Effector memory CD4-positive, alpha-beta T cell (primary cell): Measurements from ENCODE around the gene SCCPDH.
"Not testable (repeated sequence)": the region's sequence is repeated elsewhere in the genome, so short reads cannot be mapped to it uniquely, and the experiment has no call there.

Source experiments
- DNase-seq, 3 donors: peaks; one replicate each; pipeline ENCODE4 v3.0.0-alpha.2; 2020
- H3K27ac ChIP-seq: 2 replicates; pipeline ENCODE4 v1.7.0; 2013; ENCODE audit warnings: mild to moderate bottlenecking, low read length, moderate library complexity; ENCODE audit not compliant: insufficient read depth, poor library complexity, severe bottlenecking
- H3K27me3 ChIP-seq: replicated peaks from 2 replicates; pipeline ENCODE4 v1.7.0; 2013; ENCODE audit warnings: mild to moderate bottlenecking, low read length; ENCODE audit not compliant: insufficient read depth, control insufficient read depth, poor library complexity, severe bottlenecking
- H3K36me3 ChIP-seq: 2 replicates; pipeline ENCODE4 v1.7.0; 2013; ENCODE audit warnings: mild to moderate bottlenecking, low read length, moderate library complexity; ENCODE audit not compliant: control insufficient read depth, insufficient read depth
- H3K4me1 ChIP-seq: 2 replicates; pipeline ENCODE4 v1.7.0; 2013; ENCODE audit warnings: low read length, mild to moderate bottlenecking; ENCODE audit not compliant: control insufficient read depth, insufficient read depth, poor library complexity, severe bottlenecking
- H3K4me3 ChIP-seq: 2 replicates; pipeline ENCODE4 v1.7.0; 2013; ENCODE audit warnings: low read length, low read depth, mild to moderate bottlenecking; ENCODE audit not compliant: insufficient read depth, poor library complexity, severe bottlenecking
- H3K9me3 ChIP-seq: 2 replicates; pipeline ENCODE4 v1.7.0; 2013; ENCODE audit warnings: mild to moderate bottlenecking, low read length, moderate library complexity; ENCODE audit not compliant: control insufficient read depth

Gene SCCPDH

GRCh38 chr1:246811985-246812384 is 87.8 kb downstream of the SCCPDH start:
- Histone ChIP-seq H3K9me3 (no peaks in the 10 kb centered on the region), H3K4me3 (no peak overlapping the region), H3K27me3 (no peaks in the 10 kb centered on the region), H3K27ac (no peak overlapping the region), H3K4me1 (no peaks in the 10 kb centered on the region), H3K36me3 (no peaks in the 10 kb centered on the region)
- DNase-seq = no peak

GRCh38 chr1:246813325-246813724 is 89.1 kb downstream of the SCCPDH start:
- H3K4me1 ChIP-seq, H3K4me3 ChIP-seq, H3K27ac ChIP-seq, H3K9me3 ChIP-seq, H3K36me3 ChIP-seq, H3K27me3 ChIP-seq, DNase-seq: not testable (repeated sequence)

GRCh38 chr1:246814890-246815289 is 90.7 kb downstream of the SCCPDH start:
- Histone ChIP-seq H3K9me3 (no peaks in the 10 kb centered on the region), H3K4me3 (no peak overlapping the region), H3K4me1 (no peaks in the 10 kb centered on the region), H3K27me3 (no peaks in the 10 kb centered on the region), H3K27ac (no peak overlapping the region), H3K36me3 (no peaks in the 10 kb centered on the region)
- no peak for DNase-seq

GRCh38 chr1:246815693-246816270 is 91.6 kb downstream of the SCCPDH start:
- H3K9me3 ChIP-seq = no peaks in the 10 kb centered on the region
- H3K27ac ChIP-seq = no peak overlapping the region
- no peaks in the 10 kb centered on the region for H3K36me3 ChIP-seq
- H3K4me1 ChIP-seq = no peaks in the 10 kb centered on the region
- no peak for DNase-seq
- H3K27me3 ChIP-seq = no peaks in the 10 kb centered on the region
- H3K4me3 ChIP-seq = no peak overlapping the region
